ENCODE results near the gene SERGEF.

DNA sequence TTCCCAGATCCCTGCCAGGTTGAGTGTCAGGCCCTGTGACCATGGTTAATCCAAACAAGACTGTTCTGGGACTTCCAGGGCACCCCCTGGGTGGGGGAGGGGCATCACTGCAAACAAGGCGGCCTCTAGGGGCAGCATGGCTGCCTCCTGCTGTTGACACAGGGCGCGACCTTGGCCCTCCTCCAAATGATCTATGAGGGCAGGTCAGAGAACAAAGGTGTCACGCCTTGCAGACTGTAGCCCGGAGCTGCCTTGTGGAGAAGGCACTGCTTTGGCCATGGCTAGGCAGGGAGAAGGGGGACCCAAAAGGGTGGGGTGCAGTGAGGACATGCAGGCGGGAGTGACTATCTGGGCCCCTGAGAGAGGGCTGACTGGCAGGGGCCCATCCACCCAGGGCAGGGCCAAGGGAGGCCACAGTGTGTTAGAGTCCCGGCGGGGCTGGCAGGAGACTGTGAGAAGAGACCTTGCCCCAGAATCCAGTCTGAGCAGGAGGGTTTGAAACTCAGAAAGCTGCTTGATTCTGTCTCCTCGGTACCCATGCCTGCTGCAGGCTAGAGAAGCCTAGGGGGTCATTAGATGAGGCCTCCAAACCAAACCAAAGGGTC lies 242.7 kb downstream of the SERGEF start:
- TF ChIP-seq, protein P1, sequence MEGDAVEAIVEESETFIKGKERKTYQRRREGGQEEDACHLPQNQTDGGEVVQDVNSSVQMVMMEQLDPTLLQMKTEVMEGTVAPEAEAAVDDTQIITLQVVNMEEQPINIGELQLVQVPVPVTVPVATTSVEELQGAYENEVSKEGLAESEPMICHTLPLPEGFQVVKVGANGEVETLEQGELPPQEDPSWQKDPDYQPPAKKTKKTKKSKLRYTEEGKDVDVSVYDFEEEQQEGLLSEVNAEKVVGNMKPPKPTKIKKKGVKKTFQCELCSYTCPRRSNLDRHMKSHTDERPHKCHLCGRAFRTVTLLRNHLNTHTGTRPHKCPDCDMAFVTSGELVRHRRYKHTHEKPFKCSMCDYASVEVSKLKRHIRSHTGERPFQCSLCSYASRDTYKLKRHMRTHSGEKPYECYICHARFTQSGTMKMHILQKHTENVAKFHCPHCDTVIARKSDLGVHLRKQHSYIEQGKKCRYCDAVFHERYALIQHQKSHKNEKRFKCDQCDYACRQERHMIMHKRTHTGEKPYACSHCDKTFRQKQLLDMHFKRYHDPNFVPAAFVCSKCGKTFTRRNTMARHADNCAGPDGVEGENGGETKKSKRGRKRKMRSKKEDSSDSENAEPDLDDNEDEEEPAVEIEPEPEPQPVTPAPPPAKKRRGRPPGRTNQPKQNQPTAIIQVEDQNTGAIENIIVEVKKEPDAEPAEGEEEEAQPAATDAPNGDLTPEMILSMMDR (IDR thresholded peaks at IDR 0.05) = no peak
- TF ChIP-seq EP300 (IDR thresholded peaks at IDR 0.05) = no peak

Data from ovary (tissue), 3 donors.